ENCODE results near the gene SLC22A2. TPM values are rescaled to one million over a fixed set of nuclear protein-coding genes. Genes with fewer than 3 reads are reported as not detected.

Gene SLC22A2
- total and polyA plus RNA-seq, 4 donors: not detected

- Histone ChIP-seq H3K27ac (ENCODE audit: low read depth in 1 of 2, low read length in 2 of 2) (no peak overlapping the region), H3K36me3 (ENCODE audit: control insufficient read depth in 4 of 4, insufficient read depth in 3 of 4, low read depth in 1 of 4, low read length in 3 of 4) (no peaks in the 10 kb centered on the region), H3K4me3 (ENCODE audit: low read depth in 1 of 3, low read length in 3 of 3) (no peak overlapping the region), H3K9me3 (ENCODE audit: control insufficient read depth in 4 of 4, low read length in 3 of 4) (no peaks in the 10 kb centered on the region), H3K4me1 (ENCODE audit: control insufficient read depth in 4 of 4, insufficient read depth in 4 of 4, low read length in 3 of 4) (no peaks in the 10 kb centered on the region), H3K27me3 (ENCODE audit: control insufficient read depth in 4 of 4, insufficient read depth in 4 of 4, low read length in 3 of 4) (no peaks in the 10 kb centered on the region), H3K9ac (ENCODE audit: low read depth in 1 of 2, low read length in 2 of 2) (no peak overlapping the region)
- DNase-seq (ENCODE audit: low spot score): no peak
- 77% methylated on average over 1 of the region's 1 CpG for WGBS
- TF ChIP-seq RXRA (IDR thresholded peaks at IDR 0.05) (no peak), CTCF (IDR thresholded peaks at IDR 0.05; ENCODE audit: low read depth, low read length, missing input control) (no peak), YY1 (IDR thresholded peaks at IDR 0.05) (no peak), REST (IDR thresholded peaks at IDR 0.05) (no peak), SP1 (IDR thresholded peaks at IDR 0.05) (no peak), GABPA (IDR thresholded peaks at IDR 0.05 in 1 of 2, conservative IDR thresholded peaks at IDR 0.05 in 1 of 2) (no peak), TAF1 (conservative IDR thresholded peaks at IDR 0.05) (no peak), ZBTB33 (IDR thresholded peaks at IDR 0.05) (no peak), NR2F2 (IDR thresholded peaks at IDR 0.05) (no peak), ATF3 (IDR thresholded peaks at IDR 0.05) (no peak), HNF4A (conservative IDR thresholded peaks at IDR 0.05) (no peak), FOXA1 (IDR thresholded peaks at IDR 0.05) (no peak), RAD21 (IDR thresholded peaks at IDR 0.05) (no peak)
Observed at GRCh38 chr6:160180706-160181105, 77.9 kb downstream of the SLC22A2 start.

- H3K27me3 ChIP-seq (ENCODE audit: control insufficient read depth in 4 of 4, insufficient read depth in 4 of 4, low read length in 3 of 4): no peaks in the 10 kb centered on the region
- no peak overlapping the region for H3K9ac ChIP-seq (ENCODE audit: low read depth in 1 of 2, low read length in 2 of 2)
- no peaks in the 10 kb centered on the region for H3K4me1 ChIP-seq (ENCODE audit: control insufficient read depth in 4 of 4, insufficient read depth in 4 of 4, low read length in 3 of 4)
- no peaks in the 10 kb centered on the region for H3K36me3 ChIP-seq (ENCODE audit: control insufficient read depth in 4 of 4, insufficient read depth in 3 of 4, low read depth in 1 of 4, low read length in 3 of 4)
- H3K27ac ChIP-seq (ENCODE audit: low read depth in 1 of 2, low read length in 2 of 2): no peak overlapping the region
- no peak for DNase-seq (ENCODE audit: low spot score)
- 89% methylated on average over 5 of the region's 5 CpGs for WGBS
- H3K4me3 ChIP-seq (ENCODE audit: low read depth in 1 of 3, low read length in 3 of 3): no peak overlapping the region
- H3K9me3 ChIP-seq (ENCODE audit: control insufficient read depth in 4 of 4, low read length in 3 of 4): no peaks in the 10 kb centered on the region
- TF ChIP-seq NR2F2 (IDR thresholded peaks at IDR 0.05) (no peak), ATF3 (IDR thresholded peaks at IDR 0.05) (no peak), GABPA (IDR thresholded peaks at IDR 0.05 in 1 of 2, conservative IDR thresholded peaks at IDR 0.05 in 1 of 2) (no peak), CTCF (IDR thresholded peaks at IDR 0.05; ENCODE audit: low read depth, low read length, missing input control) (no peak), RXRA (IDR thresholded peaks at IDR 0.05) (no peak), REST (IDR thresholded peaks at IDR 0.05) (no peak), HNF4A (conservative IDR thresholded peaks at IDR 0.05) (no peak), JUND (IDR thresholded peaks at IDR 0.05) (no peak), EGR1 (IDR thresholded peaks at IDR 0.05; ENCODE audit: low read depth in 2 of 2) (no peak), HNF4G (IDR thresholded peaks at IDR 0.05) (no peak), TAF1 (conservative IDR thresholded peaks at IDR 0.05) (no peak), YY1 (IDR thresholded peaks at IDR 0.05) (no peak), FOXA2 (IDR thresholded peaks at IDR 0.05) (no peak), SP1 (IDR thresholded peaks at IDR 0.05) (no peak), FOXA1 (IDR thresholded peaks at IDR 0.05) (no peak), RAD21 (IDR thresholded peaks at IDR 0.05) (no peak)
Observed at GRCh38 chr6:160178271-160178670, 80.3 kb downstream of the SLC22A2 start.

Measured in liver (tissue), 9 donors.